Esophagus muscularis mucosa (tissue), 4 donors: ENCODE results near the gene NEXN. TPM values are rescaled to one million over a fixed set of nuclear protein-coding genes. Genes with fewer than 3 reads are reported as not detected.
A peak's percentile ranks its signal among the peaks of the same experiment; 100 is the strongest.

Experiments
- DNase-seq: peaks from one replicate; pipeline ENCODE4 v3.0.0-alpha.2; 2017; ENCODE audit errors: extremely low spot score
- H3K27ac ChIP-seq, 4 donors: fragments of 200-600 bp; sonication (generic); replicated peaks in 1 of 4; 1 replicate in 3 of 4; 2 replicates in 1 of 4; pipeline ENCODE4 v1.5.1; 2016 to 2019; ENCODE audit warnings: mild to moderate bottlenecking in 1 of 4
- H3K27me3 ChIP-seq, 4 donors: fragments of 200-600 bp; sonication (generic); one replicate each; pipeline versions ENCODE4 v1.5.1 to v1.6.0; 2016 to 2019
- H3K36me3 ChIP-seq, 4 donors: fragments of 200-600 bp; sonication (generic); one replicate each; pipeline ENCODE4 v1.5.1; 2016 to 2019
- H3K4me1 ChIP-seq, 4 donors: fragments of 200-600 bp; sonication (generic); one replicate each; pipeline ENCODE4 v1.5.1; 2016 to 2019
- H3K4me3 ChIP-seq, 4 donors: fragments of 200-600 bp; sonication (generic); 1 replicate in 2 of 4; 2 replicates in 2 of 4; pipeline ENCODE4 v1.5.1; 2016 to 2019; ENCODE audit warnings: mild to moderate bottlenecking in 4 of 4, moderate library complexity in 1 of 4
- H3K9me3 ChIP-seq, 4 donors: fragments of 200-600 bp; sonication (generic); 1 replicate in 3 of 4; 2 replicates in 1 of 4; pipeline ENCODE4 v1.5.1; 2016 to 2019
- EP300 ChIP-seq: sonication (generic); formaldehyde crosslinking; IDR thresholded peaks from one replicate; pipeline ENCODE4 v1.6.1; 2017; ENCODE audit warnings: antibody characterized with exemption
- POLR2A ChIP-seq: fragments of 450-650 bp; IDR thresholded peaks from one replicate; pipeline ENCODE4 v1.6.1; 2017; ENCODE audit warnings: antibody characterized with exemption, moderate library complexity, mild to moderate bottlenecking, low read depth
- POLR2AphosphoS5 ChIP-seq, 2 donors: sonication (generic); formaldehyde crosslinking; IDR thresholded peaks; one replicate each; pipeline ENCODE4 v1.6.1; 2017; ENCODE audit warnings: antibody characterized with exemption in 2 of 2
- WGBS: methylation state at CpG from one replicate; pipeline ENCODE4 v1.1.5; 2018; 5-methylcytosine and 5-hydroxymethylcytosine counted together
- intact Hi-C: fragments of 100-400 bp; cut with DNase I; formaldehyde crosslinking; loops from one replicate; pipeline ENCODE4 v1.15.1; 2023
- total RNA-seq, 4 donors: library from RNA; depleted of rRNA; stranded (reverse); fragments of >200 nt; gene quantifications; one replicate each; pipeline versions ENCODE4 v1.1.0 to v1.2.1, GENCODE V29; 2016
- TF ChIP-seq, protein P1 (sequence below), 3 experiments: fragments of 200-600 bp in 2 of 3; fragments of 450-650 bp in 1 of 3; sonication (generic) in 2 of 3; IDR thresholded peaks; one replicate each; pipeline ENCODE4 v1.5.1; 2017 to 2019; ENCODE audit warnings: antibody characterized with exemption in 3 of 3, mild to moderate bottlenecking in 2 of 3, moderate library complexity in 1 of 3

Gene NEXN
- total RNA-seq, 4 donors from 2014 or later = 153 to 272 (median 240) TPM

DNA sequence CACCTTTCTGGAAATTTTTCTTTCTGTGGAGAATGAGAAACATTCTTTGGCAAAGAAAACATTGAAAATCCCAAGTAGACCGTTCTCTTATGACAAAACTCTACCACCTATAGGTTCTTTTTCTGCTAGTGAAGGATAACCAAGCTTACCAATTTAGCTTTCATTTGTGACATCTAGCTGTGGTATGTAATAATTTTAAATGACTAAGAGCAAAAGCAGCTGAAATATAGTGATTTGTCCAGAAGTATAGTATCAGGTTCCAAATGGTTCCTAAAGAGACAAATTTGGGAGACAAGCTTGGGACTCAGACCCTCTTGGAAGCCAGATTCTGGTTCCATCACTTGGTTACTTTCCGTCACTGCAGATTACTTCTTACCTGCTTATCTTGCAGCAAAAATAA lies 66.1 kb downstream of the NEXN start:
- WGBS = 97% methylated on average over 2 of the region's 2 CpGs
- H3K36me3 ChIP-seq = peaks cover 28 to 96% (median 87%) of the 10 kb centered on the region in 4 donors
- intact Hi-C loops = no loop called here

GRCh38 chr1:77955709-77956108 lies 67.3 kb downstream of the NEXN start:
- H3K4me1 ChIP-seq = peaks cover 0 to 19% (median 12%) of the 10 kb centered on the region in 4 donors
- intact Hi-C loops = no loop called here
- peak overlapping the region in 1 of 4 donors; percentile 1 for H3K27ac ChIP-seq
- no peaks in the 10 kb centered on the region for H3K27me3 ChIP-seq
- TF ChIP-seq, protein P1, sequence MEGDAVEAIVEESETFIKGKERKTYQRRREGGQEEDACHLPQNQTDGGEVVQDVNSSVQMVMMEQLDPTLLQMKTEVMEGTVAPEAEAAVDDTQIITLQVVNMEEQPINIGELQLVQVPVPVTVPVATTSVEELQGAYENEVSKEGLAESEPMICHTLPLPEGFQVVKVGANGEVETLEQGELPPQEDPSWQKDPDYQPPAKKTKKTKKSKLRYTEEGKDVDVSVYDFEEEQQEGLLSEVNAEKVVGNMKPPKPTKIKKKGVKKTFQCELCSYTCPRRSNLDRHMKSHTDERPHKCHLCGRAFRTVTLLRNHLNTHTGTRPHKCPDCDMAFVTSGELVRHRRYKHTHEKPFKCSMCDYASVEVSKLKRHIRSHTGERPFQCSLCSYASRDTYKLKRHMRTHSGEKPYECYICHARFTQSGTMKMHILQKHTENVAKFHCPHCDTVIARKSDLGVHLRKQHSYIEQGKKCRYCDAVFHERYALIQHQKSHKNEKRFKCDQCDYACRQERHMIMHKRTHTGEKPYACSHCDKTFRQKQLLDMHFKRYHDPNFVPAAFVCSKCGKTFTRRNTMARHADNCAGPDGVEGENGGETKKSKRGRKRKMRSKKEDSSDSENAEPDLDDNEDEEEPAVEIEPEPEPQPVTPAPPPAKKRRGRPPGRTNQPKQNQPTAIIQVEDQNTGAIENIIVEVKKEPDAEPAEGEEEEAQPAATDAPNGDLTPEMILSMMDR (IDR thresholded peaks at IDR 0.05) = no peak
- no peak overlapping the region for H3K4me3 ChIP-seq
- peaks cover 38 to 99% (median 93%) of the 10 kb centered on the region in 4 donors for H3K36me3 ChIP-seq
- H3K9me3 ChIP-seq = no peaks in the 10 kb centered on the region
- no peak for DNase-seq
- 81% methylated on average over 3 of the region's 3 CpGs for WGBS

More for the DNA sequence above, 66.1 kb downstream of the NEXN start:
- no peak overlapping the region for H3K4me3 ChIP-seq
- no peak for DNase-seq
- H3K27ac ChIP-seq = no peak overlapping the region
- H3K4me1 ChIP-seq = peaks cover 0 to 21% (median 15%) of the 10 kb centered on the region in 4 donors
- H3K9me3 ChIP-seq = no peaks in the 10 kb centered on the region
- H3K27me3 ChIP-seq = no peaks in the 10 kb centered on the region
- TF ChIP-seq, protein P1 (IDR thresholded peaks at IDR 0.05) = no peak
- no peak for TF ChIP-seq POLR2A
- TF ChIP-seq EP300 = no peak
- no peak for TF ChIP-seq POLR2AphosphoS5 (IDR thresholded peaks at IDR 0.05)

- WGBS = 86% methylated on average over 3 of the region's 3 CpGs
- Histone ChIP-seq H3K27ac (no peak overlapping the region), H3K27me3 (no peaks in the 10 kb centered on the region), H3K4me3 (no peak overlapping the region), H3K9me3 (no peaks in the 10 kb centered on the region), H3K4me1 (peaks cover 0 to 12% (median 6%) of the 10 kb centered on the region in 4 donors), H3K36me3 (peaks cover 46 to 100% (median 96%) of the 10 kb centered on the region in 4 donors)
- no peak for DNase-seq
- intact Hi-C loops = no loop called here
- TF ChIP-seq POLR2A (no peak), EP300 (no peak), POLR2AphosphoS5 (IDR thresholded peaks at IDR 0.05) (no peak)
- TF ChIP-seq, protein P1 (IDR thresholded peaks at IDR 0.05) = no peak
Measured at GRCh38 chr1:77956464-77956863, 68.0 kb downstream of the NEXN start.

DNA sequence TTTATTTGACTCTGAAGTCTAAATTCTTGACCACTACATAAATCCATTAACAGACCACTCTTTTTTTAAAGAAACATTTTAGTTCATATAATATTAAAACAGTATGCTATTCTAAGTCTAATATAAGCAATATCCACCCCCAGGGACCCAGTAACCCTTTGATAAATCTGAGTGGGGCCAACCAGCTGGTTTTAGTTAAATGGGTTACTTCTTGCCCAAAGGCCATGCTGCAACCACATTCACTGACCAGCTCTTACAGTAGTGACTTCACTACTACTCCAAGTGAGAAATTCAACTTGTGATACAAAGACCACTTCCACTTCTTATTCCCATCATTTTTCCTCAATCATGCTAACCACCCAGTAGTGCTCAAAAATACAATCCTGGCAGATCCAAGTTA lies 70.0 kb downstream of the NEXN start:
- Histone ChIP-seq H3K9me3 (no peaks in the 10 kb centered on the region), H3K4me1 (peaks cover 0 to 12% (median 0%) of the 10 kb centered on the region in 4 donors), H3K27ac (no peak overlapping the region), H3K27me3 (no peaks in the 10 kb centered on the region), H3K36me3 (peaks cover 52 to 100% (median 97%) of the 10 kb centered on the region in 4 donors), H3K4me3 (no peak overlapping the region)
- intact Hi-C loops = no loop called here
- DNase-seq = no peak
- TF ChIP-seq POLR2A = no peak
- TF ChIP-seq EP300 = no peak
- TF ChIP-seq POLR2AphosphoS5 (IDR thresholded peaks at IDR 0.05) = no peak
- TF ChIP-seq, protein P1 (IDR thresholded peaks at IDR 0.05) = no peak

DNA sequence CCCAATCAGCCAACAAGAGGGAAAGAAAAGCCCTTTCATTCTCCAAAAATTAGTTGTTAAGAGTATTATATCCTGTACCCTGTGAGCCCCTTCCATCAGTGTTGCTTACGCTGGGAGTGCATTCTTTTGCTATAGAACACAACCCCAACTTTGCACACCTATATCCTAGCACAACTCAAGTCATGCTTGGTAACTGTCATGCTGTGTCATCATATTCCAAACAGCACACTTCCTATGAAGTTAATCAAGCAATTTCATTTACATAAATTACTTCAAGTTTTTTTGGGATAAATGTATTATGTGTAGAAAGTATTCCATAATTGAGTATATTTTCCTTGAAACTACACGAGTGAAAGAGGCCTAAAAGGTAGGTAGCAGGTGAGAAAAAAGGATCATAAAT lies 70.4 kb downstream of the NEXN start:
- Histone ChIP-seq H3K27ac (no peak overlapping the region), H3K36me3 (peaks cover 53 to 100% (median 97%) of the 10 kb centered on the region in 4 donors), H3K4me3 (no peak overlapping the region), H3K27me3 (no peaks in the 10 kb centered on the region), H3K4me1 (peaks cover 0 to 12% (median 0%) of the 10 kb centered on the region in 4 donors), H3K9me3 (no peaks in the 10 kb centered on the region)
- WGBS = 92% methylated on average over 2 of the region's 2 CpGs
- DNase-seq = no peak
- intact Hi-C loops = no loop called here
- TF ChIP-seq EP300 = no peak
- no peak for TF ChIP-seq POLR2AphosphoS5 (IDR thresholded peaks at IDR 0.05)
- TF ChIP-seq POLR2A = no peak
- TF ChIP-seq, protein P1 (IDR thresholded peaks at IDR 0.05) = no peak
